Fibroblast of lung (primary cell): ENCODE measurements around the gene OR5AU1. TPM values are rescaled to one million over a fixed set of nuclear protein-coding genes. Genes with fewer than 3 reads are reported as not detected.

Source experiments
- DNase-seq, 2 donors: peaks; one replicate each; pipeline versions ENCODE4 v3.0.0 to v3.0.0-alpha.2; 2010; ENCODE audit warnings: low read depth in 2 of 2
- H2AFZ ChIP-seq: 2 replicates; pipeline ENCODE4 v1.5.1; 2012; ENCODE audit warnings: low read length, control low read depth, inconsistent platforms
- H3K27ac ChIP-seq: 2 replicates; pipeline ENCODE4 v1.5.1; 2011; ENCODE audit warnings: low read length, control low read depth; ENCODE audit not compliant: insufficient read depth
- H3K27me3 ChIP-seq: 2 replicates; pipeline ENCODE4 v1.5.1; 2011; ENCODE audit warnings: mild to moderate bottlenecking, low read length; ENCODE audit not compliant: control insufficient read depth, insufficient read depth
- H3K36me3 ChIP-seq: 2 replicates; pipeline ENCODE4 v1.5.1; 2011; ENCODE audit warnings: low read length; ENCODE audit not compliant: control insufficient read depth, insufficient read depth
- H3K4me1 ChIP-seq: 2 replicates; pipeline ENCODE4 v1.5.1; 2011; ENCODE audit warnings: low read length; ENCODE audit not compliant: control insufficient read depth, insufficient read depth; ENCODE audit errors: extremely low read depth
- H3K4me2 ChIP-seq: 2 replicates; pipeline ENCODE4 v1.5.1; 2011; ENCODE audit warnings: low read length, control low read depth; ENCODE audit not compliant: insufficient read depth; ENCODE audit errors: extremely low read depth
- H3K4me3 ChIP-seq, 4 experiments: fragments of 200-600 bp in 1 of 4; sonication (generic) in 1 of 4; replicated peaks in 1 of 4; 2 replicates each; pipeline ENCODE4 v1.5.1; 2011 to 2016; ENCODE audit warnings: low read length in 4 of 4, low read depth in 3 of 4, mild to moderate bottlenecking in 3 of 4, control low read depth in 2 of 4, inconsistent platforms in 1 of 4, mixed read lengths in 1 of 4; ENCODE audit not compliant: insufficient read depth in 1 of 4; ENCODE audit errors: control extremely low read depth in 1 of 4
- H3K79me2 ChIP-seq: 2 replicates; pipeline ENCODE4 v1.5.1; 2012; ENCODE audit warnings: mild to moderate bottlenecking, low read length, inconsistent platforms; ENCODE audit not compliant: control insufficient read depth, insufficient read depth
- H3K9ac ChIP-seq: 2 replicates; pipeline ENCODE4 v1.5.1; 2011; ENCODE audit warnings: mild to moderate bottlenecking, low read length, control low read depth; ENCODE audit not compliant: insufficient read depth
- H3K9me3 ChIP-seq: 2 replicates; pipeline ENCODE4 v1.5.1; 2012; ENCODE audit warnings: low read depth, low read length; ENCODE audit not compliant: control insufficient read depth, insufficient read depth
- H4K20me1 ChIP-seq: 2 replicates; pipeline ENCODE4 v1.5.1; 2011; ENCODE audit warnings: low read length; ENCODE audit not compliant: control insufficient read depth, insufficient read depth; ENCODE audit errors: extremely low read depth
- CTCF ChIP-seq, 2 donors: IDR thresholded peaks in 1 of 2; conservative IDR thresholded peaks in 1 of 2; 1 replicate in 1 of 2; 2 replicates in 1 of 2; pipeline ENCODE4 v1.5.1; 2011 to 2012; ENCODE audit warnings: low read length in 2 of 2, control low read depth in 1 of 2, inconsistent platforms in 1 of 2, low read depth in 1 of 2, mild to moderate bottlenecking in 1 of 2
- EZH2 ChIP-seq: IDR thresholded peaks from 2 replicates; pipeline ENCODE4 v1.5.1; 2012; ENCODE audit warnings: low read length, control low read depth, mild to moderate bottlenecking; ENCODE audit errors: missing control alignments
- polyA plus RNA-seq, 2 donors: library from polyadenylated mRNA; depleted of rRNA in 1 of 2; stranded (reverse) in 1 of 2; unstranded in 1 of 2; fragments of >200 nt; gene quantifications; 2 replicates each; pipeline ENCODE4 v1.2.1, GENCODE V29; 2011 to 2012; ENCODE audit warnings: missing spikeins in 1 of 2
- total RNA-seq: library from RNA; depleted of rRNA; stranded (reverse); fragments of >200 nt; gene quantifications from 2 replicates; pipeline ENCODE4 v1.2.1, GENCODE V29; 2014

OR5AU1 gene
- total and polyA plus RNA-seq, 2 donors (not counting 1 experiment from before 2014, with no cell fraction given): not detected

GRCh38 chr14:21192447-21192822, 36.6 kb upstream of the OR5AU1 start:
- Histone ChIP-seq H3K4me2 (peak overlapping the region; percentile 80), H3K36me3 (no peaks in the 10 kb centered on the region)

GRCh38 chr14:21191809-21192446, 36.1 kb upstream of the OR5AU1 start:
- Histone ChIP-seq H3K9me3 (no peaks in the 10 kb centered on the region), H3K4me1 (no peaks in the 10 kb centered on the region), H4K20me1 (no peaks in the 10 kb centered on the region), H3K27ac (no peak overlapping the region), H3K9ac (no peak overlapping the region), H3K4me3 (peak overlapping the region; percentile 28 to 46 (median 37)), H3K79me2 (no peaks in the 10 kb centered on the region), H3K4me2 (peak overlapping the region; percentile 80), H3K36me3 (no peaks in the 10 kb centered on the region), H3K27me3 (no peaks in the 10 kb centered on the region), H2AFZ (peak overlapping the region; percentile 84)
- TF ChIP-seq CTCF (conservative IDR thresholded peaks at IDR 0.05 in 1 of 2, IDR thresholded peaks at IDR 0.05 in 1 of 2; ENCODE audit: low read depth in 1 of 2, low read length in 2 of 2) (no peak), EZH2 (no peak)
- peak; percentile 29 to 42 for DNase-seq

More at GRCh38 chr14:21192447-21192822, 36.6 kb upstream of the OR5AU1 start:
- Histone ChIP-seq H2AFZ (no peak overlapping the region), H3K79me2 (no peaks in the 10 kb centered on the region), H3K9ac (no peak overlapping the region), H3K4me3 (peak overlapping the region in 3 of 4 experiments; percentile 19 to 46 (median 28)), H3K9me3 (no peaks in the 10 kb centered on the region), H3K27ac (no peak overlapping the region), H4K20me1 (no peaks in the 10 kb centered on the region), H3K4me1 (no peaks in the 10 kb centered on the region), H3K27me3 (no peaks in the 10 kb centered on the region)
- no peak for DNase-seq
- TF ChIP-seq EZH2: no peak
- TF ChIP-seq CTCF (conservative IDR thresholded peaks at IDR 0.05 in 1 of 2, IDR thresholded peaks at IDR 0.05 in 1 of 2; ENCODE audit: low read depth in 1 of 2, low read length in 2 of 2): no peak

GRCh38 chr14:21191261-21191808, 35.5 kb upstream of the OR5AU1 start:
- DNase-seq: no peak
- TF ChIP-seq EZH2: no peak
- no peak for TF ChIP-seq CTCF (conservative IDR thresholded peaks at IDR 0.05 in 1 of 2, IDR thresholded peaks at IDR 0.05 in 1 of 2; ENCODE audit: low read depth in 1 of 2, low read length in 2 of 2)
- Histone ChIP-seq H3K9me3 (no peaks in the 10 kb centered on the region), H3K4me1 (no peaks in the 10 kb centered on the region), H3K4me2 (peak overlapping the region; percentile 80), H3K36me3 (no peaks in the 10 kb centered on the region), H2AFZ (no peak overlapping the region), H3K9ac (no peak overlapping the region), H3K4me3 (no peak overlapping the region), H4K20me1 (no peaks in the 10 kb centered on the region), H3K27me3 (no peaks in the 10 kb centered on the region), H3K79me2 (no peaks in the 10 kb centered on the region), H3K27ac (no peak overlapping the region)
